Coronary artery (tissue), 2 donors: Measurements from ENCODE around the gene CDH13.

ENCODE experiments used
- DNase-seq: peaks from one replicate; pipeline ENCODE4 v3.0.0-alpha.2; 2017; ENCODE audit warnings: low spot score
- H3K27ac ChIP-seq, 2 donors: fragments of 200-600 bp; sonication (generic); one replicate each; pipeline ENCODE4 v1.5.1; 2016 to 2019
- H3K4me3 ChIP-seq: fragments of 200-600 bp; sonication (generic); 2 replicates; pipeline ENCODE4 v1.5.1; 2016; ENCODE audit warnings: mild to moderate bottlenecking, moderate library complexity
- TF ChIP-seq, protein P1 (sequence below): fragments of 200-600 bp; sonication (generic); IDR thresholded peaks from one replicate; pipeline ENCODE4 v1.5.1; 2019; ENCODE audit warnings: antibody characterized with exemption

Gene CDH13

DNA sequence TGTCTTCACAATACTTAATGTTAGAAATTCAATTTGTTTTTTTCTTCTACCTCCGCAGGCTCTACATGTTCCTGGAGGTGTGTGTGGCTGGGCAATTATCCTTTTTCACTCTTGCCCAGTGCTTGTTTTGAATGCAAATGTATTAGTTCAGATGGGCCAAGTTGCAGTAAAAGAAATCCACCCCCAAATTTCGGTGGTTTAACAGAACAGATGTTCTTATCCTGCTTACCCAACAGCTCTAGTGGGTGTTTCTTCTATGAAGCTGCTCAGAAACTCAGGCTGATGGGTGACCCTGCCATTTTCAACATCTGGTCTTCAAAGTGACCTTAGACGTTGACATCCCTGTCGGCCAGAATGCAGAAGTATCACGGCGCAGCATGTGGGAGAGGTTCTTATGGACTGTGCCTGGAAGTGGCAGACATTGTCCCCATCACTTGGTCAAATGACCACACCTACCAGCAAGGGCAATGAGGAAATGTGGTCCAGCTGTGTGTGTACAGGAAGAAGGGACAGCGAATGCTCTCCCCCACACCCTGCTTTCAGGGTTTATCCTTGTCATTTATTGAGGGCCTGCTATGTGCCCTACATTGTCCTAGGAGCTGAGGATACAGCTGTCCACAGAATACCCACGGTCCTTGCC lies 157.3 kb downstream of the CDH13 start:
- TF ChIP-seq, protein P1, sequence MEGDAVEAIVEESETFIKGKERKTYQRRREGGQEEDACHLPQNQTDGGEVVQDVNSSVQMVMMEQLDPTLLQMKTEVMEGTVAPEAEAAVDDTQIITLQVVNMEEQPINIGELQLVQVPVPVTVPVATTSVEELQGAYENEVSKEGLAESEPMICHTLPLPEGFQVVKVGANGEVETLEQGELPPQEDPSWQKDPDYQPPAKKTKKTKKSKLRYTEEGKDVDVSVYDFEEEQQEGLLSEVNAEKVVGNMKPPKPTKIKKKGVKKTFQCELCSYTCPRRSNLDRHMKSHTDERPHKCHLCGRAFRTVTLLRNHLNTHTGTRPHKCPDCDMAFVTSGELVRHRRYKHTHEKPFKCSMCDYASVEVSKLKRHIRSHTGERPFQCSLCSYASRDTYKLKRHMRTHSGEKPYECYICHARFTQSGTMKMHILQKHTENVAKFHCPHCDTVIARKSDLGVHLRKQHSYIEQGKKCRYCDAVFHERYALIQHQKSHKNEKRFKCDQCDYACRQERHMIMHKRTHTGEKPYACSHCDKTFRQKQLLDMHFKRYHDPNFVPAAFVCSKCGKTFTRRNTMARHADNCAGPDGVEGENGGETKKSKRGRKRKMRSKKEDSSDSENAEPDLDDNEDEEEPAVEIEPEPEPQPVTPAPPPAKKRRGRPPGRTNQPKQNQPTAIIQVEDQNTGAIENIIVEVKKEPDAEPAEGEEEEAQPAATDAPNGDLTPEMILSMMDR: no peak
- no peak overlapping the region for H3K27ac ChIP-seq
- H3K4me3 ChIP-seq: no peak overlapping the region
- DNase-seq: no peak

DNA sequence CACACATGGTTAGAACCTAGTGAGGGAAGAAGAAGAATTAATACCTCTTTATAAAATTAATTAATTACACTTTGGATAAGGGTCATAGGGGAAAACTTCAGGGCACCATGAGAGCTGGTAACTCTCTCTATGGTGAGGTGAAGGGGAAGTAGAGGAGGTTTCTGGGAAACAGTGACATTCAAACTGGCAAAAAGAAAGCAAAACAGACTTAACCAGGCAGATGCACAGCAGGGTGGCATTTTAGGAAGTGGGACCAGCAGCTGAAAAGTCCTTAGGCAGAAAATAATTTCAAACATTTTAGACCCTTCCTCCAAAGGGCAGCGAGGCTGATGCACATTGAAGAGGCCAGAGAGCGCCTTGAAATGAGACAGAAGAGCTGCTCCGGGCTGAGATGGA lies 157.8 kb downstream of the CDH13 start:
- Histone ChIP-seq H3K27ac (no peak overlapping the region), H3K4me3 (no peak overlapping the region)
- DNase-seq: no peak
- TF ChIP-seq, protein P1: no peak

DNA sequence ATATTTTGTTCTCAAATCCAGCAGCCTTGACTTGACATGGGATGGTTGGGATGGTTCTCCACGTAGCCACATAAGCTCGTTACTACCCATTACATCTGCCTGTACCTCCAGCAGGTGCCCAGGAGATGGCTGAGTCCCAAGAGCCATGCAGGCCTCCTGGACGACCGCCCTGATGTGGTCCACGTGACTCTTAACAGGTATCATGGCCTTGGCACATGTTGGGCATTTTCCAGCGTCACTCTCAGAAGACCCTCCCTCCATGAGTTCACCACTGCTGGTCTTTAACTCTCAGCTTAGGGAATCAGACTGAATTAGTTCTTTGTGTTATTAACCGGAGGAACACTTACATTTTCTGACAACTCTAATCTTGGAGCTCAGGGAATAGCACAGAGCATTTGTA lies 161.5 kb downstream of the CDH13 start:
- TF ChIP-seq, protein P1: no peak
- DNase-seq: no peak
- H3K27ac ChIP-seq: no peak overlapping the region
- H3K4me3 ChIP-seq: no peak overlapping the region

DNA sequence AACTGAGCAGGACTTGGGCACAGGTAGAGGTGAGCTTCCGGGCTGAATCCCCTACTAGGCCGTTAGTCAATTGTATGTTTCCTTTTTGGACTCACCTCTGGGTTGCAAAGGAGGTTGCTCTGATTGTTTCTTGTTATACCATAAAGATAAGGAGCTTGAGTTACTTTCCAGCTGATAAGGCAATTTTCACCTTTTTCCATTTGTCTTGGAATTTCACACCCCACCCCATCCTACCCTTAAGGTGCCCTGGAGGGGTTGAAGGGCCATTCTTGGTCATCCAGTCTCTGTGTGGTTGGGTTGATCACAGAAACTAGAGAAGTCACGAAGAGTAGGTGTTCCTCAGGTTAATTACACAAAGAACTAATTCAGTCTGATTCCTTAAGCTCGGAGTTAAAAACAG lies 162.2 kb downstream of the CDH13 start:
- no peak overlapping the region for H3K27ac ChIP-seq
- TF ChIP-seq, protein P1: no peak
- no peak for DNase-seq
- H3K4me3 ChIP-seq: no peak overlapping the region

DNA sequence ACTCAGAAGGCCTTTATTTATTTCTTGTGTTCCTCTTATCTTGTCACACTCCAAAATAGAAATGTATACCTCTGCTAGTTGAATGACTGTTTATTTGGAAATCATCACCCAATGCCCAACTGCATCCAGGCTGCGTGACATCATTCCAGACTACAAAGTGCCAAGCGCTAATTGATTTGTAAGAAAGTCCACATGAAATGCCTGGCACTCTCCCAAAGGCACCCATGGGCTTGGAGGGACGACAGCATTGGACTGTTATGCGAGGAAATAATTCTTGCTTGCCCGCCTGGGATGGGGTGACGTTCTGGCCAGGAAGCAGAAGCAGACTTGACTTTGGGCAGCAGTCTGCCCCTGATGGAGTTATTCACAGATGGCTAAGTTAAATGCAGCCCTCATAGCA lies 165.9 kb downstream of the CDH13 start:
- TF ChIP-seq, protein P1: no peak

DNA sequence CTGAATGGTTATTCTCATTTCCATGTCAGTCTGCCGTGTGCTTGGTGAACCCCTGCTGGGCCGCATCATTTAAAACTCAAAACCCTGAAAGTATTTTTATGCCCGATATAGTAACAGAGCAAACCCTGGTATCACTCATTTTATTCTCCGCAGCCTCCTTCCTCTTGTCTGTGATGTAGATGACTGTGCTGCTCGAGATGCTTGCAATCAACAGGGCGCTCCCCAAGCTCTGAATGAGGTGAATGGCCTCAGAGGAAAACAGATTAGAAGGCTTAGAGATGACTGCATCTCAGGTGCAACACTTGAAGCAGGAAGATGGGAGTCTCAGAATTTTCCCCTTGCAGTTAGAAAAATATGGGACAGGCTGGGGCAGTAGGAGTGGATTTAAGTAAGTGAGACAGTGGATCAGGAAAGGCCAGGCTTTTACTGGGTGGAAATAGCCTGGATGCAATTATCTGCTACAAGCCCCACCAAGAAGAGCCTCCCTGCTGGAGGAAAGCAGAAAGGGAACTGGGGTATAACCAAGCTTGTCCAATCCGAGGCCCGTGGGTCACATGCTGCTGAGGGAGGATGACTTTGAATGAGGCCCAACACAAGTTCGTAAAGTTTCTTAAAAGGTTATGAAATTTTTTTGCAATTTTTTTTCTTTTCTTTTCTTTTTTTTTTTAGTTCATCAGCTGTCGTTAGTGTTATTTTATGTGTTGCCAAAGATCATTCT lies 166.9 kb downstream of the CDH13 start:
- TF ChIP-seq, protein P1: no peak
- no peak overlapping the region for H3K27ac ChIP-seq
- no peak for DNase-seq
- no peak overlapping the region for H3K4me3 ChIP-seq

More for the DNA sequence above, 165.9 kb downstream of the CDH13 start:
- Histone ChIP-seq H3K27ac (no peak overlapping the region), H3K4me3 (no peak overlapping the region)
- DNase-seq: no peak

DNA sequence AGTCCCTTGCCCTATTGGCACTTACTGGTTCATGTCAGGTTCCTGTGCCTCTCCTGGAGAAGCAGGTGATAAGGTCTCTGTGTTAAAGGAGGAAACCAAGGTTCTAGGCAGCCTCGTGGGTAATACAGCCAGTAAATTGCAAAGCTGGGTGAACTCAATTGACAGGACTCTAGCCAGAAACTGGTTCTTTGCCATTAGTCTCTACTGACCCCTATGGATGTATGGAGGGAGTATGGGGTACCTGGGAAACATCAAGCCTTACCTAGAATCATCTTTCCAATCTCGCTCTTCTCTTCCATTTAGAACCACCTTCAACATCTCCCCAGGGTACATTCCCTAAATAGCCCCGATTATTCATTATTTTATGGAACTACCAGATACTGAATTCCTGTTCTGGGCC lies 169.3 kb downstream of the CDH13 start:
- Histone ChIP-seq H3K4me3 (no peak overlapping the region), H3K27ac (no peak overlapping the region)
- TF ChIP-seq, protein P1: no peak

More for the DNA sequence above, 169.3 kb downstream of the CDH13 start:
- DNase-seq: no peak
